Mucosa of stomach (tissue), 1 donor: ENCODE results near the gene BMERB1.
"Not testable (repeated sequence)": the region's sequence is repeated elsewhere in the genome, so short reads cannot be mapped to it uniquely, and the experiment has no call there.

ENCODE experiments used
- H3K27me3 ChIP-seq: one replicate; pipeline ENCODE4 v1.7.0; 2013; ENCODE audit warnings: mild to moderate bottlenecking, low read length; ENCODE audit not compliant: control insufficient read depth, insufficient read depth
- H3K36me3 ChIP-seq: one replicate; pipeline ENCODE4 v1.7.0; 2013; ENCODE audit warnings: low read length; ENCODE audit not compliant: control insufficient read depth, insufficient read depth
- H3K4me1 ChIP-seq: one replicate; pipeline ENCODE4 v1.7.0; 2013; ENCODE audit warnings: mild to moderate bottlenecking, low read length; ENCODE audit not compliant: control insufficient read depth, insufficient read depth
- H3K4me3 ChIP-seq: one replicate; pipeline ENCODE4 v1.7.0; 2013; ENCODE audit warnings: low read length
- H3K9ac ChIP-seq: one replicate; pipeline ENCODE4 v1.7.0; 2013; ENCODE audit warnings: mild to moderate bottlenecking, low read length, moderate library complexity
- H3K9me3 ChIP-seq: one replicate; pipeline ENCODE4 v1.7.0; 2013; ENCODE audit warnings: mild to moderate bottlenecking, low read length, moderate library complexity; ENCODE audit not compliant: control insufficient read depth
- donor health status: Pancreatic carcinoma.

BMERB1 gene

DNA sequence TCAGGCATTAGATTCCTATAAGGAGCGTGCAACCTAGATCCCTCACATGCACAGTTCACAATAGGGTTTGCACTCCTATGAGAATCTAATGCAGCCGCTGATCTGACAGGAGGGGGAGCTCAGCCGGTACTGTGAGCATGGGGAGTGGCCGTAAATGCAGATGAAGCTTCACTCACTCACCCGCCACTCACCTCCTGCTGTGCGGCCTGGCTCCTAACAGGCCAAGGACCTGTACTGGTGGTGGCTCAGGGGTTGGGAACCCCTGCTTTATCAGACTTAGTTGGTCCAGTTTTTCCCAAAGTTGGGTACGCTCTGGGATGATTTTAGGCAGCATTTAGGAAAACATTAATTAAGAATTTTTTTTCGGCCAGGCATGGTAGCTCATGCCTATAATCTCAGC, 104.8 kb downstream of the BMERB1 start:
- no peaks in the 10 kb centered on the region for H3K4me1 ChIP-seq
- no peaks in the 10 kb centered on the region for H3K9me3 ChIP-seq
- no peaks in the 10 kb centered on the region for H3K36me3 ChIP-seq
- no peak overlapping the region for H3K4me3 ChIP-seq
- no peaks in the 10 kb centered on the region for H3K27me3 ChIP-seq
- no peak overlapping the region for H3K9ac ChIP-seq

DNA sequence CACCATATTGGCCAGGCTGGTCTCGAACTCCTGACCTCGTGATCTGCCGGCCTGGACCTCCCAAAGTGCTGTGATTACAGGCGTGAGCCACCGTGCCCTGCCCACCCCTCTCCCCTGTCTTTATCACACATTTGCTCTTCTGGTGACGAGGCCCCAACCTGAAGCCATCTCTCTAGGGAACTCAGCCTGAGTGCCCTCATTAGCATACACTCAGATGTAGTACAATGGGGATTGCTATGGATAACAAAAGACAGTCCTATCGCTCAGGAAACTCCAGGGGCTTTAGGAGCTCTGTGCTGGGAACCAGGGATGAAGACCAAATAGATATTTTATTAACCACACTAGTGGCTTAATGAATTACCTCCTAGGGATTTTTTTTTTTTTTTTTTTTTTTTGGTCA, 107.9 kb downstream of the BMERB1 start:
- no peaks in the 10 kb centered on the region for H3K36me3 ChIP-seq
- no peak overlapping the region for H3K9ac ChIP-seq
- no peaks in the 10 kb centered on the region for H3K4me1 ChIP-seq
- H3K27me3 ChIP-seq = no peaks in the 10 kb centered on the region
- no peak overlapping the region for H3K4me3 ChIP-seq
- no peaks in the 10 kb centered on the region for H3K9me3 ChIP-seq

- Histone ChIP-seq H3K4me3 (no peak overlapping the region), H3K9me3 (no peaks in the 10 kb centered on the region), H3K36me3 (no peaks in the 10 kb centered on the region), H3K9ac (no peak overlapping the region), H3K27me3 (no peaks in the 10 kb centered on the region), H3K4me1 (no peaks in the 10 kb centered on the region)
Measured at GRCh38 chr16:15542734-15543347, 108.5 kb downstream of the BMERB1 start.

GRCh38 chr16:15544405-15544804, 110.0 kb downstream of the BMERB1 start:
- Histone ChIP-seq H3K9ac (no peak overlapping the region), H3K36me3 (no peaks in the 10 kb centered on the region), H3K9me3 (no peaks in the 10 kb centered on the region), H3K27me3 (no peaks in the 10 kb centered on the region), H3K4me1 (no peaks in the 10 kb centered on the region), H3K4me3 (no peak overlapping the region)

DNA sequence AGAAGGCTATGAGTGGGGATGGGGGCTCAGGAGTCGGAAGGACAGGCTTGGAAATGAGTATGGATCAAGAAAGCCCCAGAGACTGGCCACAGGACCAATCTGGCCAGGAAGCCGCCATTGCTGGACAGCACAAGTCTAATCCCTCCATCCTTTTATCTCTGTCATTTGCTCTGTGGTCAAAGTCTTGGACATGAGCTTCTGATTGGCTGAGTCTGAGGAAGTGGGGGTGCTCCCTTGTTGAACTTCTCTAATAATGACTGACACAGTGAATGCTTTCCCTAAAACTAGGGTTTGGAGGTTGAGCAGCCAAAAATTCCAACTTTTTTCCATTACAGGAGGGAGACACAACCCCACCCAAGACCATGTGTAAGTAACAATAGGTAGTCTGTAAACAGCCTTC, 111.2 kb downstream of the BMERB1 start:
- Histone ChIP-seq H3K4me1 (no peaks in the 10 kb centered on the region), H3K36me3 (no peaks in the 10 kb centered on the region), H3K9ac (no peak overlapping the region), H3K9me3 (no peaks in the 10 kb centered on the region), H3K4me3 (no peak overlapping the region), H3K27me3 (no peaks in the 10 kb centered on the region)

GRCh38 chr16:15547072-15547767, 112.8 kb downstream of the BMERB1 start:
- not testable (repeated sequence) for H3K4me3 ChIP-seq, H3K4me1 ChIP-seq, H3K27me3 ChIP-seq, H3K9me3 ChIP-seq, H3K36me3 ChIP-seq, H3K9ac ChIP-seq

- H3K36me3 ChIP-seq = no peaks in the 10 kb centered on the region
- H3K9ac ChIP-seq = no peak overlapping the region
- H3K9me3 ChIP-seq = no peaks in the 10 kb centered on the region
- H3K4me3 ChIP-seq = no peak overlapping the region
- H3K4me1 ChIP-seq = no peaks in the 10 kb centered on the region
- no peaks in the 10 kb centered on the region for H3K27me3 ChIP-seq
Measured at GRCh38 chr16:15547768-15548096, 113.3 kb downstream of the BMERB1 start.

- no peaks in the 10 kb centered on the region for H3K27me3 ChIP-seq
- no peak overlapping the region for H3K9ac ChIP-seq
- no peaks in the 10 kb centered on the region for H3K36me3 ChIP-seq
- no peak overlapping the region for H3K4me3 ChIP-seq
- H3K9me3 ChIP-seq = no peaks in the 10 kb centered on the region
- no peaks in the 10 kb centered on the region for H3K4me1 ChIP-seq
Measured at GRCh38 chr16:15548482-15548891, 114.1 kb downstream of the BMERB1 start.

- no peaks in the 10 kb centered on the region for H3K9me3 ChIP-seq
- H3K27me3 ChIP-seq = no peaks in the 10 kb centered on the region
- no peaks in the 10 kb centered on the region for H3K36me3 ChIP-seq
- no peak overlapping the region for H3K9ac ChIP-seq
- no peaks in the 10 kb centered on the region for H3K4me1 ChIP-seq
- H3K4me3 ChIP-seq = no peak overlapping the region
Measured at GRCh38 chr16:15552507-15552906, 118.1 kb downstream of the BMERB1 start.

DNA sequence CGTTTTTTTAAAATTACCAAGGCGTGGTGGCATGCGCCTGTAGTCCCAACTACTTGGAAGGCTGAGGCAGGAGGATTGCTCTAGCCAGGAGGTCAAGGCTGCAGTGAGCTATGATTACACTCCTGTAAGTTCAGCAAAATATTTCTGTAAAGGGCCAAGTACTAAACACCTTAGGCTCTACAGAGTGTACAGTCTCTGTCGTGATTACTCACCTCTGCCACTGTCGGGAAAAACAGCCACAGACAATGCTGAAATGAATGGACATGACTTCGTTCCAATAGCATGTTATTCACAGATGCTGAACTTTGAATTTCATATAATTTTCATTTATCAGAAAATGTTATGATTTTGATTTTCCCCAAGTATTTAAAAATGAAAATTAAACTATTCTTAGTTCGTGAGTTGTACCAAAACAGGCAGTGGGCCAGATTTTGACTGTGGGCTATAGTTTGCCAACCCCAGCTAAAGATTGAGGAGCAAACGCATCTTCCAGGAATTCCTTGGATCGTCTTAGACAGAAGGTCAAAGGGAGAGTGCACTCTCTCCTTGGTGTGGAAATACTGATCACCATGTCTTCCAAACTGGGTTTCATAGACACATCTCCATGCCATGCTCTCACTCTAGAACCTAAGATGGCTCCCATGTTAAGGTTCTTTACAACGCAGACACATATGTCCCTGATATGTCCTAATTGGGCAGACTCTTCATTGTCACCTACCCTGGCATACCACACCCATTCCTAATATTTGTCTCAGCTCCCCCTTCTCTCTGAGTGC, 119.1 kb downstream of the BMERB1 start:
- Histone ChIP-seq H3K9ac (no peak overlapping the region), H3K36me3 (no peaks in the 10 kb centered on the region), H3K9me3 (no peaks in the 10 kb centered on the region), H3K4me3 (no peak overlapping the region), H3K27me3 (no peaks in the 10 kb centered on the region), H3K4me1 (no peaks in the 10 kb centered on the region)

- Histone ChIP-seq H3K4me3 (no peak overlapping the region), H3K27me3 (no peaks in the 10 kb centered on the region), H3K4me1 (no peaks in the 10 kb centered on the region), H3K9ac (no peak overlapping the region), H3K36me3 (no peaks in the 10 kb centered on the region), H3K9me3 (no peaks in the 10 kb centered on the region)
Measured at GRCh38 chr16:15556130-15556529, 121.7 kb downstream of the BMERB1 start.

- Histone ChIP-seq H3K4me1 (no peaks in the 10 kb centered on the region), H3K4me3 (no peak overlapping the region), H3K9me3 (no peaks in the 10 kb centered on the region), H3K9ac (no peak overlapping the region), H3K36me3 (no peaks in the 10 kb centered on the region), H3K27me3 (no peaks in the 10 kb centered on the region)
Measured at GRCh38 chr16:15557258-15557657, 122.9 kb downstream of the BMERB1 start.
